H1 (cell line): ENCODE data around the gene E2F1. TPM values are rescaled to one million over a fixed set of nuclear protein-coding genes. Genes with fewer than 3 reads are reported as not detected.
A peak's percentile ranks its signal among the peaks of the same experiment; 100 is the strongest.

Experiments used
- CTCF ChIA-PET: fragments of 300-600 bp; sonication (Branson Sonifier 250); formaldehyde crosslinking; loops from one replicate; lab custom pipeline; 2021; ENCODE audit not compliant: partially characterized antibody; lab: Charles Lee
- POLR2A ChIA-PET: fragments of 300-600 bp; sonication (Branson Sonifier 250); formaldehyde crosslinking; loops from one replicate; lab custom pipeline; 2021; ENCODE audit warnings: inconsistent platforms; ENCODE audit not compliant: partially characterized antibody; lab: Charles Lee
- DNase-seq, 2 experiments: peaks; one replicate each; pipeline versions ENCODE4 v3.0.0 to v3.0.0-alpha.2; 2010 to 2022; ENCODE audit warnings: low spot score in 2 of 2, low read depth in 1 of 2, mixed read lengths in 1 of 2
- FAIRE-seq: peaks from 2 replicates; lab custom pipeline; 2011; peaks lifted over from hg19 to GRCh38; lab: Jason Lieb, UNC
- H2AFZ ChIP-seq: 2 replicates; pipeline ENCODE4 v1.8.1; 2012; ENCODE audit warnings: low read length, inconsistent platforms
- H2AK5ac ChIP-seq: 2 replicates; pipeline ENCODE4 v1.6.1; 2013; ENCODE audit warnings: low read depth, low read length
- H2BK120ac ChIP-seq: replicated peaks from 2 replicates; pipeline ENCODE3; 2013; ENCODE audit warnings: low read depth, low read length, inconsistent platforms
- H2BK12ac ChIP-seq: 2 replicates; pipeline ENCODE4 v1.6.1; 2013; ENCODE audit warnings: low read depth, low read length
- H2BK15ac ChIP-seq: 2 replicates; pipeline ENCODE4 v1.6.1; 2013; ENCODE audit warnings: low read length
- H2BK20ac ChIP-seq: 2 replicates; pipeline ENCODE4 v1.6.1; 2013; ENCODE audit warnings: low read length
- H2BK5ac ChIP-seq: 2 replicates; pipeline ENCODE4 v1.6.1; 2013; ENCODE audit warnings: low read depth, low read length
- H3K14ac ChIP-seq: 2 replicates; pipeline ENCODE4 v1.6.1; 2013; ENCODE audit warnings: inconsistent platforms; ENCODE audit not compliant: insufficient read length
- H3K18ac ChIP-seq: 2 replicates; pipeline ENCODE4 v1.6.1; 2013; ENCODE audit warnings: low read length; ENCODE audit errors: extremely low read depth
- H3K23ac ChIP-seq: 2 replicates; pipeline ENCODE4 v1.6.1; 2013; ENCODE audit warnings: inconsistent platforms; ENCODE audit not compliant: insufficient read length
- H3K23me2 ChIP-seq: 2 replicates; pipeline ENCODE4 v1.6.1; 2013; ENCODE audit warnings: low read depth, low read length
- H3K27ac ChIP-seq: 2 replicates; pipeline ENCODE4 v1.6.1; 2011; ENCODE audit warnings: low read depth, low read length, inconsistent platforms
- H3K27me3 ChIP-seq, 4 experiments: replicated peaks in 1 of 4; 1 replicate in 1 of 4; 2 replicates in 3 of 4; pipeline versions ENCODE4 v1.6.1 to v1.8.1; 2011 to 2013; ENCODE audit warnings: low read length in 3 of 4, mild to moderate bottlenecking in 3 of 4, inconsistent platforms in 2 of 4, mixed read lengths in 2 of 4, moderate library complexity in 1 of 4; ENCODE audit not compliant: control insufficient read depth in 3 of 4, insufficient read depth in 3 of 4; ENCODE audit errors: extremely low read depth in 1 of 4
- H3K36me3 ChIP-seq, 4 experiments: 2 replicates each; pipeline versions ENCODE4 v1.6.1 to v1.8.1; 2011 to 2013; ENCODE audit warnings: mild to moderate bottlenecking in 4 of 4, low read length in 3 of 4, moderate library complexity in 2 of 4, control low read depth in 1 of 4, inconsistent platforms in 1 of 4; ENCODE audit not compliant: insufficient read depth in 4 of 4, control insufficient read depth in 2 of 4
- H3K4ac ChIP-seq: replicated peaks from 2 replicates; pipeline ENCODE3; 2013; ENCODE audit warnings: low read length, low read depth, mixed read lengths, inconsistent platforms; ENCODE audit not compliant: insufficient read length
- H3K4me1 ChIP-seq, 4 experiments: replicated peaks in 1 of 4; 1 replicate in 1 of 4; 2 replicates in 3 of 4; pipeline versions ENCODE4 v1.6.1 to v1.8.1; 2011 to 2013; ENCODE audit warnings: low read length in 3 of 4, inconsistent platforms in 2 of 4, mixed read lengths in 1 of 4; ENCODE audit not compliant: insufficient read depth in 4 of 4, control insufficient read depth in 3 of 4
- H3K4me2 ChIP-seq, 2 experiments: 2 replicates each; pipeline versions ENCODE4 v1.6.1 to v1.8.1; 2011 to 2013; ENCODE audit warnings: low read depth in 2 of 2, low read length in 2 of 2, control low read depth in 1 of 2, inconsistent platforms in 1 of 2, mild to moderate bottlenecking in 1 of 2; ENCODE audit not compliant: insufficient read depth in 1 of 2
- H3K4me3 ChIP-seq, 4 experiments: fragments of 200-600, 300-600 bp in 1 of 4; sonication (generic), shearing (Covaris generic), sonication (Bioruptor Twin) in 1 of 4; 2 replicates each; pipeline versions ENCODE4 v1.5.1 to v1.8.1; 2011 to 2016; ENCODE audit warnings: low read length in 4 of 4, low read depth in 3 of 4, control low read depth in 2 of 4, inconsistent platforms in 2 of 4, mild to moderate bottlenecking in 2 of 4, mixed read lengths in 1 of 4, moderate library complexity in 1 of 4; ENCODE audit not compliant: insufficient read depth in 2 of 4; ENCODE audit errors: extremely low read depth in 1 of 4
- H3K56ac ChIP-seq: replicated peaks from 2 replicates; pipeline ENCODE3; 2013; ENCODE audit warnings: low read depth, mild to moderate bottlenecking, mixed read lengths, low read length, inconsistent platforms; ENCODE audit not compliant: insufficient read length
- H3K79me1 ChIP-seq: 2 replicates; pipeline ENCODE4 v1.6.1; 2013; ENCODE audit warnings: low read depth, low read length, control low read depth
- H3K79me2 ChIP-seq, 2 experiments: 2 replicates each; pipeline versions ENCODE4 v1.6.1 to v1.8.1; 2012 to 2013; ENCODE audit warnings: low read length in 2 of 2, mild to moderate bottlenecking in 2 of 2, inconsistent platforms in 1 of 2; ENCODE audit not compliant: insufficient read depth in 2 of 2, control insufficient read depth in 1 of 2
- H3K9ac ChIP-seq, 4 experiments: replicated peaks in 1 of 4; 1 replicate in 1 of 4; 2 replicates in 3 of 4; pipeline versions ENCODE4 v1.6.1 to v1.8.1; 2011 to 2013; ENCODE audit warnings: low read depth in 3 of 4, low read length in 3 of 4, control low read depth in 2 of 4, mild to moderate bottlenecking in 2 of 4, moderate library complexity in 2 of 4, inconsistent platforms in 1 of 4; ENCODE audit errors: extremely low read depth in 1 of 4
- H3K9me3 ChIP-seq, 2 experiments: 2 replicates each; pipeline versions ENCODE4 v1.6.1 to v1.8.1; 2012 to 2013; ENCODE audit warnings: mild to moderate bottlenecking in 2 of 2, moderate library complexity in 2 of 2, control low read depth in 1 of 2, inconsistent platforms in 1 of 2, low read depth in 1 of 2, low read length in 1 of 2, mixed read lengths in 1 of 2; ENCODE audit not compliant: insufficient read depth in 2 of 2
- H4K20me1 ChIP-seq, 2 experiments: replicated peaks in 1 of 2; 2 replicates each; pipeline versions ENCODE3 to v1.8.1; 2011 to 2013; ENCODE audit warnings: inconsistent platforms in 2 of 2, low read length in 2 of 2, mild to moderate bottlenecking in 1 of 2; ENCODE audit not compliant: insufficient read depth in 2 of 2, control insufficient read depth in 1 of 2
- H4K5ac ChIP-seq: 2 replicates; pipeline ENCODE4 v1.6.1; 2013; ENCODE audit warnings: low read length, low read depth, mixed read lengths, inconsistent platforms; ENCODE audit not compliant: insufficient read length
- H4K8ac ChIP-seq: 2 replicates; pipeline ENCODE4 v1.8.0; 2013; ENCODE audit warnings: mild to moderate bottlenecking, moderate library complexity, low read length, inconsistent platforms; ENCODE audit not compliant: insufficient read depth; ENCODE audit errors: extremely low read depth
- H4K91ac ChIP-seq: replicated peaks from 2 replicates; pipeline ENCODE3; 2013; ENCODE audit warnings: low read length, mixed read lengths, inconsistent platforms; ENCODE audit not compliant: insufficient read length
- E2F6 ChIP-seq: IDR thresholded peaks from 2 replicates; pipeline ENCODE4 v1.6.1; 2012; ENCODE audit warnings: inconsistent platforms
- FOSL1 ChIP-seq: IDR thresholded peaks from 2 replicates; pipeline ENCODE4 v1.6.1; 2011; ENCODE audit warnings: mild to moderate bottlenecking, low read depth, low read length, moderate library complexity; ENCODE audit not compliant: insufficient read depth
- HDAC2 ChIP-seq, 2 experiments: fragments of 300-600 bp in 1 of 2; sonication (generic) in 1 of 2; IDR thresholded peaks; 2 replicates each; pipeline ENCODE4 v1.6.1; 2011 to 2012; ENCODE audit warnings: low read depth in 2 of 2, low read length in 2 of 2, mild to moderate bottlenecking in 2 of 2, moderate library complexity in 2 of 2, borderline replicate concordance in 1 of 2, inconsistent platforms in 1 of 2
- MAX ChIP-seq: IDR thresholded peaks from 2 replicates; pipeline ENCODE4 v1.6.1; 2012; ENCODE audit warnings: inconsistent platforms
- NRF1 ChIP-seq: IDR thresholded peaks from 2 replicates; pipeline ENCODE4 v1.6.1; 2011; ENCODE audit warnings: mild to moderate bottlenecking, low read depth, low read length, improper control_type of control experiment
- POLR2A ChIP-seq, 2 experiments: IDR thresholded peaks; 1 replicate in 1 of 2; 2 replicates in 1 of 2; pipeline ENCODE4 v1.6.1; 2011; ENCODE audit warnings: low read depth in 2 of 2, low read length in 2 of 2, mild to moderate bottlenecking in 2 of 2; ENCODE audit errors: control extremely low read depth in 1 of 2
- RAD21 ChIP-seq, 2 experiments: IDR thresholded peaks in 1 of 2; conservative IDR thresholded peaks in 1 of 2; 2 replicates each; pipeline ENCODE4 v1.6.1; 2011; ENCODE audit warnings: low read depth in 2 of 2, low read length in 2 of 2, improper control_type of control experiment in 1 of 2, inconsistent platforms in 1 of 2, mild to moderate bottlenecking in 1 of 2, moderate library complexity in 1 of 2
- RFX5 ChIP-seq: IDR thresholded peaks from 2 replicates; pipeline ENCODE4 v1.6.1; 2011; ENCODE audit warnings: low read depth, low read length, improper control_type of control experiment, borderline replicate concordance
- SP2 ChIP-seq: IDR thresholded peaks from 2 replicates; pipeline ENCODE4 v1.6.1; 2012; ENCODE audit warnings: mild to moderate bottlenecking, low read length, inconsistent platforms
- WGBS, 2 experiments: shearing (Covaris generic) in 1 of 2; methylation state at CpG; one replicate each; pipeline versions ENCODE4 v1.1.6 to v1.1.7; 2013 to 2015; ENCODE audit warnings: low lambda C conversion rate in 2 of 2, mixed read lengths in 2 of 2, inconsistent platforms in 1 of 2, low coverage in 1 of 2, missing lambda C conversion rate in 1 of 2; ENCODE audit not compliant: insufficient replicate concordance in 2 of 2, insufficient coverage in 1 of 2, insufficient read length in 1 of 2; ENCODE audit errors: extremely low coverage in 1 of 2, missing lambda C conversion rate in 1 of 2; 5-methylcytosine and 5-hydroxymethylcytosine counted together
- polyA plus RNA-seq, 7 experiments: library from polyadenylated mRNA; depleted of rRNA in 3 of 7; stranded (reverse) in 5 of 7; unstranded in 2 of 7; fragments of >200 nt in 5 of 7; fragments of 200-250 nt in 2 of 7; gene quantifications; 1 replicate in 5 of 7; 2 replicates in 1 of 7; 4 replicates in 1 of 7; pipeline versions ENCODE4 v1.2.1 to v1.2.3, GENCODE V29; 2011 to 2013; ENCODE audit warnings: missing spikeins in 2 of 7, mixed read lengths in 2 of 7
- total RNA-seq: library from RNA; stranded (reverse); fragmentation: NEBNext Ultra II Directional; extraction: Animal tissue kit (Norgen Biotek cat#: 25700); gene quantifications from 2 replicates; pipeline ENCODE4 v1.2.1, GENCODE V29; 2021

Gene E2F1
- total and polyA plus RNA-seq, 2 of the 8 experiments (the other 6 are each of a cell fraction or from before 2014, with no cell fraction given), result 33.4 to 35.8 TPM

DNA sequence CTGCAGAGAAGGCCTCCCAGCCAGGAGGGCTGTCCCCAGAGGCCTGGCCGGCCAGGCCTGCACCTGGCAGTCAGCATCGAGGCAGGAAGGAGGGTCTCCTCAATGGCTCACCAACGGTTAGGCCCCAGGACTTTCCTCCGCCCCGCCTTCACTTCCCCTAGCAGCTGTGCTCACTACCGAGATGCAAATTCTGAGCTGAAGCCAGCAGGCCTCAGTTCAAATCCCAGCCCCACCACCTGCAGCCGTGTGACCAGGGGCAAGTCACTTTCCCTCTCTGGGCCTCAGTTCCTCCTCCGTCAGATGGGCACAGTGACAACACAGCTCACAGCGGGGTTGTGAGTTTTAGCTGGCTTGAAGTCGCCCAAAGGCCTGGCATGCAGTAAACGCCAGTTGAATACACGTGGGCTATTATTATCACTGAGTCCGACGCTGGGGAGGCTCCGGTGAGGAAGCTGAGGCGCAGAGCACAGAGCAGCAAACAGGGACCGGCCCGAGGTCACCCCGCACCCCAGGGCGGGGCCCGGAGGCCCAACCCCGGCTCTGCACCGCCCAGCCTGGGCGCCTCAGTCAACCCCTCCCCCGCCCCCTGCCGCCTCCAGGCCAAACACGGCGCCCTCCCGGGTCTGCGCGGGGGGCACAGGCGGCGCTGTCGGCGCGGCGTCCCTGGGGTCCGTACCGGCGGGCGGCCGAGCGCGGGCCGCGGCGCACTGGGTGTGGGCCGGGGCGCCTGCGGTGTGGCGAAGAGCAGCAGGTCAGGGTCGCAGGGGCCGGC is 671 bp downstream of the E2F1 start:
- Histone ChIP-seq H3K27me3 (peaks cover 0 to 7% (median 2%) of the 10 kb centered on the region in 4 experiments; a peak in 4 of 7 replicates), H4K8ac (peak overlapping the region; percentile 91; the same call in 1 of the 2 replicates), H3K23me2 (peaks cover 9% of the 10 kb centered on the region), H2AFZ (no peak overlapping the region), H3K27ac (peak overlapping the region; percentile 64), H4K5ac (no peak overlapping the region), H3K4me1 (peaks cover 4 to 25% (median 15%) of the 10 kb centered on the region in 4 experiments), H3K4ac (peak overlapping the region; percentile 55), H3K14ac (no peak overlapping the region), H2AK5ac (peak overlapping the region; percentile 54; the same call in 1 of the 2 replicates), H2BK15ac (no peak overlapping the region), H3K23ac (no peak overlapping the region), H3K56ac (peak overlapping the region; percentile 51), H2BK20ac (no peak overlapping the region), H3K36me3 (peaks cover 0 to 5% (median 0%) of the 10 kb centered on the region in 4 experiments; a peak in 1 of 8 replicates), H3K4me2 (peak overlapping the region; percentile 90 to 91), H3K18ac (no peak overlapping the region; the same call in 1 of the 2 replicates), H4K20me1 (peaks cover 11 to 31% of the 10 kb centered on the region in 2 experiments), H2BK12ac (peak overlapping the region; percentile 2; the same call in 1 of the 2 replicates), H3K4me3 (peak overlapping the region; percentile 86 to 97 (median 94)), H2BK5ac (peak overlapping the region; percentile 10; the same call in 1 of the 2 replicates), H3K79me2 (peaks cover 0 to 48% of the 10 kb centered on the region in 2 experiments; a peak in 3 of 4 replicates), H3K9ac (peak overlapping the region; percentile 81 to 100 (median 86)), H4K91ac (peak overlapping the region; percentile 44), H3K9me3 (no peaks in the 10 kb centered on the region), H3K79me1 (peaks cover 19% of the 10 kb centered on the region), H2BK120ac (no peak overlapping the region)
- DNase-seq (peak in 1 of 2 experiments; percentile 63), FAIRE-seq (no peak)
- 4% methylated on average over 12 of the region's 53 CpGs; no CpG with 5 or more reads in 1 of the 2 experiments for WGBS, 2 experiments
- ChIA-PET CTCF (interaction anchor here (0.7 to 2.7 kb wide), 8 partner anchors 10 to 93 kb away, joined by 3 to 17 read pairs (median 3); partner anchors contain the start of gene ACTL10), POLR2A (interaction anchor here (0.6 to 14.0 kb wide), 10 partner anchors 8 to 107 kb away, joined by 3 to 245 read pairs (median 6); partner anchors contain the start of genes ACTL10, C20orf144, NECAB3 and PXMP4)
- TF ChIP-seq FOSL1, result no peak
- peak; percentile 54; the same call in 1 of the 2 replicates for TF ChIP-seq MAX
- TF ChIP-seq RAD21 (IDR thresholded peaks at IDR 0.05 in 1 of 2, conservative IDR thresholded peaks at IDR 0.05 in 1 of 2; ENCODE audit: low read depth in 2 of 2, low read length in 2 of 2), result no peak
- TF ChIP-seq E2F6, result 0 out of 2 replicates have a peak, but pooled peaks have one; percentile 30
- TF ChIP-seq HDAC2 (IDR thresholded peaks at IDR 0.05; ENCODE audit: borderline replicate concordance in 1 of 2, low read depth in 2 of 2, low read length in 2 of 2), result peak in 1 of 2 experiments; percentile 80; a peak in 1 of 4 replicates
- no peak for TF ChIP-seq SP2
- no peak for TF ChIP-seq NRF1
- TF ChIP-seq RFX5, result no peak
- no peak; a peak in 1 of 3 replicates for TF ChIP-seq POLR2A (IDR thresholded peaks at IDR 0.05; ENCODE audit: control extremely low read depth in 1 of 2, low read depth in 2 of 2, low read length in 2 of 2)
